ENCODE data around the gene PARD3B. TPM values are rescaled to one million over a fixed set of nuclear protein-coding genes. Genes with fewer than 3 reads are reported as not detected.

Gene PARD3B
- total and polyA plus RNA-seq, 10 of the 15 experiments (the other 5 are each of a cell fraction or from before 2014, with no cell fraction given): 0.01 to 0.54 (median 0.07) TPM; not detected in 7

- no TSS peak for BruUV-seq (replicated peaks)
- peak; percentile 59 for FAIRE-seq
- Histone ChIP-seq H3K27ac (ENCODE audit: control insufficient read depth, insufficient read depth) (no peak overlapping the region), H3K27me3 (replicated peaks in 1 of 2; ENCODE audit: control insufficient read depth in 2 of 2, insufficient read depth in 2 of 2, low read length in 1 of 2) (no peaks in the 10 kb centered on the region; a peak in 1 of 4 replicates), H2AFZ (ENCODE audit: control insufficient read depth, low read depth, low read length) (no peak overlapping the region), H3K9ac (ENCODE audit: control insufficient read depth, insufficient read depth, low read length) (no peak overlapping the region), H3K4me3 (no peak overlapping the region), H3K4me2 (ENCODE audit: control insufficient read depth, insufficient read depth) (no peak overlapping the region), H3K4me1 (ENCODE audit: control insufficient read depth, insufficient read depth, low read length) (no peaks in the 10 kb centered on the region), H4K20me1 (ENCODE audit: control insufficient read depth, insufficient read depth) (no peaks in the 10 kb centered on the region), H3K36me3 (ENCODE audit: control insufficient read depth in 2 of 2, insufficient read depth in 2 of 2, low read length in 1 of 2) (no peaks in the 10 kb centered on the region), H3K9me3 (replicated peaks; ENCODE audit: control insufficient read depth, insufficient read depth, low read length) (no peaks in the 10 kb centered on the region), H3K79me2 (ENCODE audit: control insufficient read depth, insufficient read depth, low read length) (no peaks in the 10 kb centered on the region)
- ChIA-PET SMC1A (ENCODE audit: uncharacterized antibody, unreplicated experiment) (no interaction called here), CTCF (no interaction called here), RAD21 (ENCODE audit: unreplicated experiment) (no interaction called here), POLR2A (no interaction called here)
- 23% methylated on average over 5 of the region's 5 CpGs for WGBS (ENCODE audit: insufficient coverage, insufficient replicate concordance, low lambda C conversion rate, missing lambda C conversion rate)
- no peak for ATAC-seq
- intact Hi-C loops (cut with micrococcal nuclease; ENCODE audit: unreplicated experiment) (no loop called here), in situ Hi-C loops (cut with MboI) (no loop called here)
- TF ChIP-seq TCF7 (IDR thresholded peaks at IDR 0.05; ENCODE audit: borderline replicate concordance) (no peak), ZBTB11 (CRISPR knock-in tag; IDR thresholded peaks at IDR 0.05) (no peak), HSF1 (IDR thresholded peaks at IDR 0.05; ENCODE audit: low read depth, low read length) (no peak), NR2C2 (IDR thresholded peaks at IDR 0.05; ENCODE audit: borderline replicate concordance, control insufficient read depth, insufficient read length, low read depth) (no peak), RBBP5 (conservative IDR thresholded peaks at IDR 0.05) (no peak), E2F8 (IDR thresholded peaks at IDR 0.05; ENCODE audit: low read depth, partially characterized antibody) (no peak), CBFB (IDR thresholded peaks at IDR 0.05; ENCODE audit: low read depth) (no peak), CHD4 (IDR thresholded peaks at IDR 0.05) (no peak), SKIL (IDR thresholded peaks at IDR 0.05; ENCODE audit: low read depth, poor library complexity, severe bottlenecking) (no peak), MXI1 (IDR thresholded peaks at IDR 0.05; ENCODE audit: low read depth, low read length) (no peak)
- no peak for DNase-seq (ENCODE audit: low read depth, low spot score)
Observed at GRCh38 chr2:205216092-205216491, 670.8 kb downstream of the PARD3B start.
